Measurements from ENCODE around the gene SENP5. TPM values are rescaled to one million over a fixed set of nuclear protein-coding genes. Genes with fewer than 3 reads are reported as not detected.

SENP5 gene
- total RNA-seq, 2 experiments from 2014 or later, result 62.7 to 64.7 TPM

- Histone ChIP-seq H3K9me3 (ENCODE audit: control insufficient read depth in 1 of 2, insufficient read depth in 1 of 2, low read length in 2 of 2) (no peaks in the 10 kb centered on the region), H3K4me3 (ENCODE audit: low read length) (no peak overlapping the region), H3K4me1 (ENCODE audit: insufficient read depth, low read length) (no peaks in the 10 kb centered on the region), H3K27me3 (ENCODE audit: control insufficient read depth in 1 of 2, insufficient read depth in 2 of 2, low read length in 2 of 2) (no peaks in the 10 kb centered on the region), H3K36me3 (ENCODE audit: insufficient read depth, low read length) (peaks cover 15% of the 10 kb centered on the region), H3K27ac (ENCODE audit: low read depth in 1 of 2, low read length in 2 of 2) (no peak overlapping the region)
- H3K9me3 Mint-ChIP-seq, result no peaks in the 10 kb centered on the region
- H3K4me3 Mint-ChIP-seq, result no peak overlapping the region
- DNase-seq (no peak), ATAC-seq (ENCODE audit: poor library complexity) (no peak)
- no peaks in the 10 kb centered on the region for H3K4me1 Mint-ChIP-seq (ENCODE audit: low read depth)
- H3K27me3 Mint-ChIP-seq, result no peaks in the 10 kb centered on the region
- ChIA-PET POLR2A (interaction anchor here (0.5 to 1.4 kb wide), 2 partner anchors 25 to 41 kb away, joined by 3 read pairs; partner anchors contain the start of gene NCBP2), CTCF (interaction anchor here (1.1 kb wide), 1 partner anchor 25 kb away, joined by 3 read pairs; no protein-coding TSS in a partner anchor)
- H3K36me3 Mint-ChIP-seq (ENCODE audit: low read depth), result peaks cover 53% of the 10 kb centered on the region
- no peak for TF ChIP-seq CTCF (IDR thresholded peaks at IDR 0.05)
- intact Hi-C loops (cut with DNase I, micrococcal nuclease), result no loop called here
- H3K27ac Mint-ChIP-seq, result no peak overlapping the region
These were observed 49.3 kb downstream of the SENP5 start for GRCh38 chr3:196916995-196917394.

DNA sequence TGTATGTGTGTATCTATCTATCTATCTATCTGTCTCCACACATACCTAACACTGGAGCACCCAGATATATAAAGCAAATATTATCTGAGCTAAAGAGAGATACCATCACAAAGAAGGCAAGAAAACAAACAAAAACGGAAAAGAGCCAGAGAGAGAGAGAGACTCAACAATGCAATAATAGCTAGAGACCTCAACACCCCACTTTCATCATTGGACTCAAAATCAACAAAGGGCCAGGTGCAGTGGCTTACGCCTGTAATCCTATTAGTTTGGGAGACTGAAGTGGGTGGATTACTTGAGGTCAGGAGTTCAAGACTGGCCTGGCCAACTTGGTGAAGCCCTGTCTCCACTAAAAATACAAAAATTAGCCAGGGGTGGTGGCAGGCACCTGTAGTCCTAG is 51.2 kb downstream of the SENP5 start:
- no peaks in the 10 kb centered on the region for H3K9me3 Mint-ChIP-seq
- ChIA-PET POLR2A (no interaction called here), CTCF (no interaction called here)
- H3K4me3 Mint-ChIP-seq, result no peak overlapping the region
- no peaks in the 10 kb centered on the region for H3K27me3 Mint-ChIP-seq
- no peaks in the 10 kb centered on the region for H3K27me3 ChIP-seq (ENCODE audit: control insufficient read depth in 1 of 2, insufficient read depth in 2 of 2, low read length in 2 of 2)
- H3K4me1 Mint-ChIP-seq (ENCODE audit: low read depth), result no peaks in the 10 kb centered on the region
- no peak overlapping the region for H3K27ac ChIP-seq (ENCODE audit: low read depth in 1 of 2, low read length in 2 of 2)
- H3K27ac Mint-ChIP-seq, result no peak overlapping the region
- H3K36me3 ChIP-seq (ENCODE audit: insufficient read depth, low read length), result peaks cover 26% of the 10 kb centered on the region
- no peak for TF ChIP-seq CTCF (IDR thresholded peaks at IDR 0.05)
- intact Hi-C loops (cut with DNase I, micrococcal nuclease), result no loop called here
- no peak overlapping the region for H3K4me3 ChIP-seq (ENCODE audit: low read length)
- H3K4me1 ChIP-seq (ENCODE audit: insufficient read depth, low read length), result no peaks in the 10 kb centered on the region
- DNase-seq (no peak), ATAC-seq (ENCODE audit: poor library complexity) (no peak)
- H3K36me3 Mint-ChIP-seq (ENCODE audit: low read depth), result peaks cover 51% of the 10 kb centered on the region
- no peaks in the 10 kb centered on the region for H3K9me3 ChIP-seq (ENCODE audit: control insufficient read depth in 1 of 2, insufficient read depth in 1 of 2, low read length in 2 of 2)

- DNase-seq (peak in 1 of 14 experiments; percentile 19), ATAC-seq (ENCODE audit: poor library complexity) (no peak)
- H3K36me3 Mint-ChIP-seq (ENCODE audit: low read depth), result peaks cover 45% of the 10 kb centered on the region
- ChIA-PET CTCF (no interaction called here), POLR2A (no interaction called here)
- no peaks in the 10 kb centered on the region for H3K4me1 ChIP-seq (ENCODE audit: insufficient read depth, low read length)
- H3K27ac Mint-ChIP-seq, result no peak overlapping the region
- peaks cover 16% of the 10 kb centered on the region for H3K36me3 ChIP-seq (ENCODE audit: insufficient read depth, low read length)
- H3K4me3 Mint-ChIP-seq, result no peak overlapping the region
- H3K9me3 Mint-ChIP-seq, result no peaks in the 10 kb centered on the region
- no peaks in the 10 kb centered on the region for H3K9me3 ChIP-seq (ENCODE audit: control insufficient read depth in 1 of 2, insufficient read depth in 1 of 2, low read length in 2 of 2)
- H3K27me3 ChIP-seq (ENCODE audit: control insufficient read depth in 1 of 2, insufficient read depth in 2 of 2, low read length in 2 of 2), result no peaks in the 10 kb centered on the region
- no peak for TF ChIP-seq CTCF (IDR thresholded peaks at IDR 0.05)
- intact Hi-C loops (cut with DNase I, micrococcal nuclease), result no loop called here
- no peak overlapping the region for H3K27ac ChIP-seq (ENCODE audit: low read depth in 1 of 2, low read length in 2 of 2)
- H3K4me1 Mint-ChIP-seq (ENCODE audit: low read depth), result no peaks in the 10 kb centered on the region
- no peak overlapping the region for H3K4me3 ChIP-seq (ENCODE audit: low read length)
- no peaks in the 10 kb centered on the region for H3K27me3 Mint-ChIP-seq
These were observed 53.0 kb downstream of the SENP5 start for GRCh38 chr3:196920733-196921132.
